IPS-18c (cell line): ENCODE results near the gene OBSL1.
A peak's percentile ranks its signal among the peaks of the same experiment; 100 is the strongest.

Source experiments
- H3K4me3 ChIP-seq: 2 replicates; pipeline ENCODE4 v1.7.0; 2013; ENCODE audit warnings: low read depth, mild to moderate bottlenecking, low read length, moderate library complexity; ENCODE audit not compliant: insufficient read depth
- H3K9me3 ChIP-seq: one replicate; pipeline ENCODE4 v1.6.1; 2013; ENCODE audit warnings: mild to moderate bottlenecking, low read length, moderate library complexity; ENCODE audit not compliant: control insufficient read depth, insufficient read depth

OBSL1 gene

GRCh38 chr2:219572237-219573001 lies 1.1 kb upstream of the OBSL1 start, which contains the start of gene INHA:
TSS of gene INHA (plus strand) at chr2:219572310. CDS start at chr2:219572375, 65 bp downstream.
- H3K9me3 ChIP-seq: peaks cover 3% of the 10 kb centered on the region
- H3K4me3 ChIP-seq: peak within 1 kb of the TSS; percentile 58; the same call in 1 of the 2 replicates

GRCh38 chr2:219570924-219571310 lies 422 bp downstream of the OBSL1 start:
- H3K9me3 ChIP-seq: peaks cover 3% of the 10 kb centered on the region
- H3K4me3 ChIP-seq: peak overlapping the region; percentile 58

GRCh38 chr2:219570194-219570923 lies 980 bp downstream of the OBSL1 start:
- Histone ChIP-seq H3K4me3 (peak overlapping the region; percentile 58), H3K9me3 (peaks cover 3% of the 10 kb centered on the region)

GRCh38 chr2:219569635-219570034 lies 1.7 kb downstream of the OBSL1 start:
- Histone ChIP-seq H3K9me3 (peaks cover 3% of the 10 kb centered on the region), H3K4me3 (peak overlapping the region; percentile 58; the same call in 1 of the 2 replicates)

GRCh38 chr2:219569041-219569440 lies 2.3 kb downstream of the OBSL1 start:
- H3K9me3 ChIP-seq: peaks cover 3% of the 10 kb centered on the region
- H3K4me3 ChIP-seq: no peak overlapping the region

- Histone ChIP-seq H3K4me3 (no peak overlapping the region; the same call in 1 of the 2 replicates), H3K9me3 (peaks cover 3% of the 10 kb centered on the region)
Measured at GRCh38 chr2:219567791-219568361, 3.5 kb downstream of the OBSL1 start.

- Histone ChIP-seq H3K4me3 (no peak overlapping the region), H3K9me3 (peaks cover 3% of the 10 kb centered on the region)
Measured at GRCh38 chr2:219567131-219567530, 4.2 kb downstream of the OBSL1 start.

GRCh38 chr2:219566640-219567039 lies 4.7 kb downstream of the OBSL1 start:
- H3K4me3 ChIP-seq: peak overlapping the region; percentile 15; the same call in 1 of the 2 replicates
- H3K9me3 ChIP-seq: peaks cover 3% of the 10 kb centered on the region

GRCh38 chr2:219565130-219566080 lies 5.9 kb downstream of the OBSL1 start:
- peaks cover 3% of the 10 kb centered on the region for H3K9me3 ChIP-seq
- H3K4me3 ChIP-seq: peak overlapping the region; percentile 36; the same call in 1 of the 2 replicates

- no peaks in the 10 kb centered on the region for H3K9me3 ChIP-seq
- H3K4me3 ChIP-seq: no peak overlapping the region
Measured at GRCh38 chr2:219563271-219563928, 7.9 kb downstream of the OBSL1 start.

GRCh38 chr2:219562049-219563020 lies 9.0 kb downstream of the OBSL1 start:
- Histone ChIP-seq H3K9me3 (no peaks in the 10 kb centered on the region), H3K4me3 (no peak overlapping the region)

GRCh38 chr2:219561179-219562048 lies 9.9 kb downstream of the OBSL1 start:
- Histone ChIP-seq H3K9me3 (no peaks in the 10 kb centered on the region), H3K4me3 (no peak overlapping the region)

GRCh38 chr2:219560893-219561178 lies 10.5 kb downstream of the OBSL1 start:
- no peak overlapping the region for H3K4me3 ChIP-seq
- no peaks in the 10 kb centered on the region for H3K9me3 ChIP-seq

GRCh38 chr2:219560037-219560892 lies 11.1 kb downstream of the OBSL1 start:
- H3K9me3 ChIP-seq: no peaks in the 10 kb centered on the region
- H3K4me3 ChIP-seq: no peak overlapping the region
